ENCODE results near the gene KIF16B. TPM values are rescaled to one million over a fixed set of nuclear protein-coding genes. Genes with fewer than 3 reads are reported as not detected.

The KIF16B gene
- total RNA-seq, 6 experiments from 2014 or later, result 8.4 to 15.9 (median 11.7) TPM

- no peaks in the 10 kb centered on the region for H3K27me3 ChIP-seq
- intact Hi-C loops (cut with DNase I), result no loop called here
- H3K36me3 ChIP-seq, result peaks cover 0 to 13% (median under 1%) of the 10 kb centered on the region in 4 donors
- H3K9me3 ChIP-seq, result no peaks in the 10 kb centered on the region
- H3K4me1 ChIP-seq, result no peaks in the 10 kb centered on the region
- no peak for DNase-seq
- ATAC-seq, result no peak
- no peak overlapping the region for H3K27ac ChIP-seq
- TF ChIP-seq POLR2A (IDR thresholded peaks at IDR 0.05) (no peak), CTCF (IDR thresholded peaks at IDR 0.05) (no peak)
- no peak overlapping the region for H3K4me3 ChIP-seq
Observed at GRCh38 chr20:16400234-16400633, 173.0 kb downstream of the KIF16B start.

GRCh38 chr20:16399801-16400200, 173.4 kb downstream of the KIF16B start:
- no peak for ATAC-seq
- H3K27ac ChIP-seq, result no peak overlapping the region
- H3K27me3 ChIP-seq, result no peaks in the 10 kb centered on the region
- no peak for DNase-seq
- H3K9me3 ChIP-seq, result no peaks in the 10 kb centered on the region
- peaks cover 0 to 9% (median under 1%) of the 10 kb centered on the region in 4 donors for H3K36me3 ChIP-seq
- H3K4me3 ChIP-seq, result no peak overlapping the region
- TF ChIP-seq POLR2A (IDR thresholded peaks at IDR 0.05), result no peak
- TF ChIP-seq CTCF (IDR thresholded peaks at IDR 0.05), result no peak
- intact Hi-C loops (cut with DNase I), result no loop called here
- H3K4me1 ChIP-seq, result no peaks in the 10 kb centered on the region

GRCh38 chr20:16397086-16397485, 176.2 kb downstream of the KIF16B start:
- Histone ChIP-seq H3K27me3 (no peaks in the 10 kb centered on the region), H3K27ac (no peak overlapping the region), H3K4me1 (no peaks in the 10 kb centered on the region), H3K36me3 (peaks cover 0 to 2% (median 0%) of the 10 kb centered on the region in 4 donors), H3K4me3 (no peak overlapping the region), H3K9me3 (no peaks in the 10 kb centered on the region)
- 60% methylated on average over 4 of the region's 4 CpGs for WGBS (ENCODE audit: insufficient coverage, low coverage, low lambda C conversion rate, missing lambda C conversion rate)
- TF ChIP-seq CTCF (IDR thresholded peaks at IDR 0.05), result no peak
- no peak for TF ChIP-seq POLR2A (IDR thresholded peaks at IDR 0.05)
- ATAC-seq (no peak), DNase-seq (no peak)
- intact Hi-C loops (cut with DNase I), result no loop called here

GRCh38 chr20:16395366-16395765, 177.9 kb downstream of the KIF16B start:
- no peaks in the 10 kb centered on the region for H3K9me3 ChIP-seq
- WGBS (ENCODE audit: insufficient coverage, low coverage, low lambda C conversion rate, missing lambda C conversion rate), result 91% methylated on average over 1 of the region's 1 CpG
- no peaks in the 10 kb centered on the region for H3K27me3 ChIP-seq
- intact Hi-C loops (cut with DNase I), result no loop called here
- peaks cover 0 to 2% (median 0%) of the 10 kb centered on the region in 4 donors for H3K36me3 ChIP-seq
- H3K4me1 ChIP-seq, result no peaks in the 10 kb centered on the region
- no peak overlapping the region for H3K4me3 ChIP-seq
- no peak overlapping the region for H3K27ac ChIP-seq
- TF ChIP-seq POLR2A (IDR thresholded peaks at IDR 0.05), result no peak
- no peak for TF ChIP-seq CTCF (IDR thresholded peaks at IDR 0.05)
- ATAC-seq (no peak), DNase-seq (no peak)

GRCh38 chr20:16394784-16395183, 178.5 kb downstream of the KIF16B start:
- H3K27ac ChIP-seq, result no peak overlapping the region

More at GRCh38 chr20:16394784-16395183, 178.5 kb downstream of the KIF16B start:
- intact Hi-C loops (cut with DNase I), result no loop called here
- Histone ChIP-seq H3K4me1 (no peaks in the 10 kb centered on the region), H3K4me3 (no peak overlapping the region), H3K9me3 (no peaks in the 10 kb centered on the region), H3K27me3 (no peaks in the 10 kb centered on the region), H3K36me3 (no peaks in the 10 kb centered on the region)
- WGBS (ENCODE audit: insufficient coverage, low coverage, low lambda C conversion rate, missing lambda C conversion rate), result 48% methylated on average over 4 of the region's 4 CpGs
- TF ChIP-seq POLR2A (IDR thresholded peaks at IDR 0.05) (no peak), CTCF (IDR thresholded peaks at IDR 0.05) (no peak)
- DNase-seq (no peak), ATAC-seq (no peak)
